Karpas-422 (cell line): Measurements from ENCODE around the gene CAPS2. TPM values are rescaled to one million over a fixed set of nuclear protein-coding genes. Genes with fewer than 3 reads are reported as not detected.

Source experiments
- total RNA-seq: library from RNA; depleted of rRNA; stranded (reverse); fragments of >200 nt; shearing (Covaris generic); gene quantifications from 2 replicates; pipeline ENCODE4 v1.2.3, GENCODE V29; 2014; ENCODE audit warnings: low replicate concordance; rRNA removed

CAPS2 gene
- total RNA-seq, 1 experiment from 2014 or later, result 50.2 TPM

Other genes with a start within 250 kb of the CAPS2 start
- not detected in 2 replicates for gene KCNC2, start 120.5 kb downstream of the CAPS2 start, total RNA-seq
- not detected in 2 replicates for gene GLIPR1L1, start 4.3 kb upstream of the CAPS2 start, total RNA-seq
- gene GLIPR1L2, start 60.8 kb upstream of the CAPS2 start, total RNA-seq, result 0.07 TPM in 1 of 2 replicates, not detected in the other
- gene GLIPR1, start 150.4 kb upstream of the CAPS2 start, total RNA-seq, result 55.0 and 149 TPM in 2 replicates
- 35.8 and 63.8 TPM in 2 replicates for gene KRR1, start 181.3 kb upstream of the CAPS2 start, total RNA-seq